HCT116 (cell line): ENCODE results near the gene QKI. TPM values are rescaled to one million over a fixed set of nuclear protein-coding genes. Genes with fewer than 3 reads are reported as not detected.

Experiments
- ATAC-seq: fragments of 200-7000 bp; cut with Tn5 transposase; 2 replicates; pipeline ENCODE4 v1.9.1; 2020; ENCODE audit warnings: mild to moderate bottlenecking, moderate library complexity
- BruUV-seq: library from RNA; stranded (reverse); fragments of 400-500 nt; replicated peaks from 2 replicates; lab custom pipeline; 2021; lab: Mats Ljungman, UMichigan
- CTCF ChIA-PET: fragments of 300-600 bp; sonication (Branson Sonifier 250); formaldehyde crosslinking; loops from one replicate; lab custom pipeline; 2021; ENCODE audit warnings: antibody characterized with exemption; lab: Charles Lee
- POLR2A ChIA-PET: fragments of 300-600, 350-600 bp; sonication (Branson Sonifier 250); formaldehyde crosslinking; loops from one replicate; lab custom pipeline; 2021; ENCODE audit warnings: antibody characterized with exemption; lab: Charles Lee
- RAD21 ChIA-PET, 2 experiments: fragments of 300-600 bp; sonication (Branson Sonifier 250); formaldehyde crosslinking; loops; one replicate each; lab custom pipeline; 2023; ENCODE audit warnings: low total read pairs in 2 of 2; ENCODE audit not compliant: uncharacterized antibody in 2 of 2, unreplicated experiment in 2 of 2, low non-redundant PET in 1 of 2; lab: Charles Lee
- DNase-seq: peaks from one replicate; pipeline ENCODE4 v3.0.0-alpha.2; 2010; ENCODE audit warnings: low read depth, low spot score
- H2AFZ ChIP-seq: fragments of 200-600 bp; shearing (Covaris generic), sonication (generic); 2 replicates; pipeline ENCODE4 v1.6.1; 2017; ENCODE audit warnings: low read depth, mixed run types, mixed read lengths, antibody characterized with exemption, low read length; ENCODE audit not compliant: poor library complexity, severe bottlenecking
- H3K27ac ChIP-seq: 2 replicates; pipeline ENCODE4 v1.5.1; 2012; ENCODE audit warnings: low read depth, low read length
- H3K27me3 ChIP-seq: fragments of 200-600 bp; sonication (generic); 2 replicates; pipeline ENCODE4 v1.6.1; 2016; ENCODE audit warnings: mixed run types, low read length, mixed read lengths; ENCODE audit not compliant: insufficient read depth
- H3K36me3 ChIP-seq, 2 experiments: fragments of 200-500 bp in 1 of 2; fragments of 200-600 bp in 1 of 2; sonication (Bioruptor generic) in 1 of 2; sonication (generic) in 1 of 2; 2 replicates each; pipeline versions ENCODE4 v1.5.1 to v1.6.1; 2014 to 2016; ENCODE audit warnings: low read length in 2 of 2, inconsistent platforms in 1 of 2, mixed read lengths in 1 of 2, mixed run types in 1 of 2; ENCODE audit not compliant: insufficient read depth in 2 of 2, control insufficient read depth in 1 of 2
- H3K4me1 ChIP-seq, 2 experiments: fragments of 200-600 bp in 1 of 2; sonication (generic) in 1 of 2; 2 replicates each; pipeline versions ENCODE4 v1.5.1 to v1.6.1; 2012 to 2017; ENCODE audit warnings: low read length in 2 of 2, inconsistent platforms in 1 of 2, mild to moderate bottlenecking in 1 of 2, mixed read lengths in 1 of 2, mixed run types in 1 of 2, moderate library complexity in 1 of 2; ENCODE audit not compliant: insufficient read depth in 2 of 2, control insufficient read depth in 1 of 2
- H3K4me2 ChIP-seq: fragments of 200-600 bp; sonication (generic); 2 replicates; pipeline ENCODE4 v1.6.1; 2017; ENCODE audit warnings: mixed run types, low read length, mixed read lengths
- H3K4me3 ChIP-seq, 2 experiments: fragments of 200-600 bp in 1 of 2; sonication (generic) in 1 of 2; replicated peaks in 1 of 2; 2 replicates each; pipeline ENCODE4 v1.5.1; 2011 to 2016; ENCODE audit warnings: low read length in 2 of 2, control low read depth in 1 of 2, low read depth in 1 of 2, mild to moderate bottlenecking in 1 of 2, mixed read lengths in 1 of 2, mixed run types in 1 of 2
- H3K79me2 ChIP-seq: fragments of 200-600 bp; sonication (generic); 2 replicates; pipeline ENCODE4 v1.6.1; 2017; ENCODE audit warnings: mild to moderate bottlenecking, mixed run types, low read length, moderate library complexity, mixed read lengths; ENCODE audit not compliant: insufficient read depth
- H3K9ac ChIP-seq: fragments of 200-600 bp; sonication (generic); 2 replicates; pipeline ENCODE4 v1.6.1; 2016; ENCODE audit warnings: low read length, mixed read lengths
- H3K9me2 ChIP-seq: fragments of 200-600 bp; sonication (generic), shearing (Covaris generic); 2 replicates; pipeline ENCODE4 v1.6.1; 2017; ENCODE audit warnings: mixed run types, mild to moderate bottlenecking, moderate library complexity; ENCODE audit not compliant: insufficient read depth
- H3K9me3 ChIP-seq, 2 experiments: fragments of 200-500 bp in 1 of 2; fragments of 200-600 bp in 1 of 2; sonication (Bioruptor generic) in 1 of 2; sonication (generic) in 1 of 2; 2 replicates each; pipeline ENCODE4 v1.6.1; 2014 to 2017; ENCODE audit warnings: low read length in 2 of 2, mixed read lengths in 2 of 2, inconsistent platforms in 1 of 2, low read depth in 1 of 2, mild to moderate bottlenecking in 1 of 2, mixed run types in 1 of 2, moderate library complexity in 1 of 2; ENCODE audit not compliant: control insufficient read depth in 1 of 2, insufficient read depth in 1 of 2
- H4K20me1 ChIP-seq: fragments of 200-600 bp; sonication (generic), shearing (Covaris generic); 2 replicates; pipeline ENCODE4 v1.6.1; 2017; ENCODE audit warnings: mixed run types, mild to moderate bottlenecking, moderate library complexity; ENCODE audit not compliant: insufficient read depth
- CEBPB ChIP-seq: IDR thresholded peaks from 2 replicates; pipeline ENCODE4 v1.6.1; 2012; ENCODE audit warnings: low read depth
- EGR1 ChIP-seq: IDR thresholded peaks from 2 replicates; pipeline ENCODE4 v1.6.1; 2012; ENCODE audit warnings: low read depth
- POLR2A ChIP-seq: IDR thresholded peaks from 2 replicates; pipeline ENCODE4 v1.7.0; 2011; ENCODE audit warnings: borderline replicate concordance; ENCODE audit not compliant: insufficient read depth, insufficient read length; ENCODE audit errors: extremely low read depth
- RAD21 ChIP-seq: IDR thresholded peaks from 2 replicates; pipeline ENCODE4 v1.6.1; 2012; ENCODE audit warnings: low read depth, mild to moderate bottlenecking
- REST ChIP-seq: IDR thresholded peaks from 2 replicates; pipeline ENCODE4 v1.6.1; 2012; ENCODE audit warnings: low read depth
- TCF7L2 ChIP-seq: IDR thresholded peaks from 2 replicates; pipeline ENCODE4 v1.7.0; 2011; ENCODE audit warnings: borderline replicate concordance, inconsistent platforms; ENCODE audit not compliant: insufficient read depth, insufficient read length; ENCODE audit errors: extremely low read depth
- intact Hi-C: fragments of 100-400 bp; cut with micrococcal nuclease; formaldehyde crosslinking; loops from 2 replicates; pipeline ENCODE4 v1.10.0; 2022
- total RNA-seq: library from RNA; stranded (reverse); gene quantifications from one replicate; pipeline ENCODE4 v1.2.1, GENCODE V29; 2021; ENCODE audit not compliant: unreplicated experiment
- TF ChIP-seq, protein P1 (sequence below): IDR thresholded peaks from 2 replicates; pipeline ENCODE4 v1.6.1; 2012
- TF ChIP-seq, protein P2 (sequence below): IDR thresholded peaks from 2 replicates; pipeline ENCODE4 v1.6.1; 2011; ENCODE audit warnings: mild to moderate bottlenecking, low read length, moderate library complexity; ENCODE audit not compliant: insufficient replicate concordance; ENCODE audit errors: extremely low read depth
- TF ChIP-seq, protein P3 (sequence below), 3 experiments: fragments of 200-600 bp in 1 of 3; sonication (generic) in 1 of 3; IDR thresholded peaks in 2 of 3; conservative IDR thresholded peaks in 1 of 3; 2 replicates each; pipeline ENCODE4 v1.5.1; 2012 to 2017; ENCODE audit warnings: low read depth in 2 of 3, low read length in 2 of 3, antibody characterized with exemption in 1 of 3, borderline replicate concordance in 1 of 3, control low read depth in 1 of 3, mild to moderate bottlenecking in 1 of 3, mixed read lengths in 1 of 3, mixed run types in 1 of 3, moderate library complexity in 1 of 3; ENCODE audit not compliant: insufficient read depth in 1 of 3

The QKI gene
- total RNA-seq, 1 experiment from 2014 or later = 35.3 TPM

DNA sequence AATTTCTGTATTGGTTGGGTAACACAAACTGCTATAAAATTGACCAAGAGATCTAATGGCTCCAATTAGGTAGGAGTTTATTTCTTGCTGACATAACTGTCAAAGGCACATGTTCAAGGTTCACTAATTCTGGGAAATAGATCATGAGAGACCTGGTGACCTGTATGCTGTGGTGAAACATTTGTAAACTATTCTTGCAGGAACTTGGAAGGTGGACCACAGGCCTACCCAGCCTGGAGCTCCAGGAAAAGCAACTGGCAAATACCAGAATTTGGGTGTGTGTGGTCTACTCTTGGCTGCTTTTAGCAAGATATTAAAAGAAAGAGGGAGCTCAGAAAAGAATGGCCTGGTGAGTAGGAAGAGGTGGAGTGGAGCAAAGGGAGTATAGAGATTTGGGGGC lies 184.6 kb downstream of the QKI start:
- CTCF ChIA-PET = no interaction called here

More for the DNA sequence above, 184.6 kb downstream of the QKI start:
- Histone ChIP-seq H3K9me2 (no peaks in the 10 kb centered on the region), H3K27me3 (no peaks in the 10 kb centered on the region), H3K4me3 (no peak overlapping the region), H3K4me1 (no peaks in the 10 kb centered on the region), H3K4me2 (no peak overlapping the region), H4K20me1 (no peaks in the 10 kb centered on the region), H3K79me2 (no peaks in the 10 kb centered on the region), H3K9ac (no peak overlapping the region), H2AFZ (no peak overlapping the region)
- ChIA-PET RAD21 (no interaction called here), POLR2A (no interaction called here)
- intact Hi-C loops = no loop called here
- no peak for DNase-seq
- TF ChIP-seq, protein P1, sequence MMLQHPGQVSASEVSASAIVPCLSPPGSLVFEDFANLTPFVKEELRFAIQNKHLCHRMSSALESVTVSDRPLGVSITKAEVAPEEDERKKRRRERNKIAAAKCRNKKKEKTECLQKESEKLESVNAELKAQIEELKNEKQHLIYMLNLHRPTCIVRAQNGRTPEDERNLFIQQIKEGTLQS = no peak
- TF ChIP-seq POLR2A (no peak), REST (no peak), CEBPB (no peak), RAD21 (no peak), TCF7L2 (no peak), EGR1 (no peak)
- TF ChIP-seq, protein P2, sequence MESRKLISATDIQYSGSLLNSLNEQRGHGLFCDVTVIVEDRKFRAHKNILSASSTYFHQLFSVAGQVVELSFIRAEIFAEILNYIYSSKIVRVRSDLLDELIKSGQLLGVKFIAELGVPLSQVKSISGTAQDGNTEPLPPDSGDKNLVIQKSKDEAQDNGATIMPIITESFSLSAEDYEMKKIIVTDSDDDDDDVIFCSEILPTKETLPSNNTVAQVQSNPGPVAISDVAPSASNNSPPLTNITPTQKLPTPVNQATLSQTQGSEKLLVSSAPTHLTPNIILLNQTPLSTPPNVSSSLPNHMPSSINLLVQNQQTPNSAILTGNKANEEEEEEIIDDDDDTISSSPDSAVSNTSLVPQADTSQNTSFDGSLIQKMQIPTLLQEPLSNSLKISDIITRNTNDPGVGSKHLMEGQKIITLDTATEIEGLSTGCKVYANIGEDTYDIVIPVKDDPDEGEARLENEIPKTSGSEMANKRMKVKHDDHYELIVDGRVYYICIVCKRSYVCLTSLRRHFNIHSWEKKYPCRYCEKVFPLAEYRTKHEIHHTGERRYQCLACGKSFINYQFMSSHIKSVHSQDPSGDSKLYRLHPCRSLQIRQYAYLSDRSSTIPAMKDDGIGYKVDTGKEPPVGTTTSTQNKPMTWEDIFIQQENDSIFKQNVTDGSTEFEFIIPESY = no peak
- TF ChIP-seq, protein P3, sequence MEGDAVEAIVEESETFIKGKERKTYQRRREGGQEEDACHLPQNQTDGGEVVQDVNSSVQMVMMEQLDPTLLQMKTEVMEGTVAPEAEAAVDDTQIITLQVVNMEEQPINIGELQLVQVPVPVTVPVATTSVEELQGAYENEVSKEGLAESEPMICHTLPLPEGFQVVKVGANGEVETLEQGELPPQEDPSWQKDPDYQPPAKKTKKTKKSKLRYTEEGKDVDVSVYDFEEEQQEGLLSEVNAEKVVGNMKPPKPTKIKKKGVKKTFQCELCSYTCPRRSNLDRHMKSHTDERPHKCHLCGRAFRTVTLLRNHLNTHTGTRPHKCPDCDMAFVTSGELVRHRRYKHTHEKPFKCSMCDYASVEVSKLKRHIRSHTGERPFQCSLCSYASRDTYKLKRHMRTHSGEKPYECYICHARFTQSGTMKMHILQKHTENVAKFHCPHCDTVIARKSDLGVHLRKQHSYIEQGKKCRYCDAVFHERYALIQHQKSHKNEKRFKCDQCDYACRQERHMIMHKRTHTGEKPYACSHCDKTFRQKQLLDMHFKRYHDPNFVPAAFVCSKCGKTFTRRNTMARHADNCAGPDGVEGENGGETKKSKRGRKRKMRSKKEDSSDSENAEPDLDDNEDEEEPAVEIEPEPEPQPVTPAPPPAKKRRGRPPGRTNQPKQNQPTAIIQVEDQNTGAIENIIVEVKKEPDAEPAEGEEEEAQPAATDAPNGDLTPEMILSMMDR (IDR thresholded peaks at IDR 0.05 in 2 of 3, conservative IDR thresholded peaks at IDR 0.05 in 1 of 3; ENCODE audit: borderline replicate concordance in 1 of 3, insufficient read depth in 1 of 3, low read depth in 2 of 3, low read length in 2 of 3) = no peak
- TF ChIP-seq, all 23 proteins: peak for 0
- BruUV-seq = no TSS peak
- H3K27ac ChIP-seq = no peak overlapping the region
- no peak for ATAC-seq
- H3K9me3 ChIP-seq = no peaks in the 10 kb centered on the region
- H3K36me3 ChIP-seq = no peaks in the 10 kb centered on the region
